ENCODE measurements around the gene GAA. TPM values are rescaled to one million over a fixed set of nuclear protein-coding genes. Genes with fewer than 3 reads are reported as not detected.

The GAA gene
- total and polyA plus RNA-seq, 12 donors, result 5.6 to 170 (median 90.5) TPM

- WGBS, 4 donors, result 33 to 40% (median 36%) methylated on average over 17 to 23 of the region's 23 CpGs
- Histone ChIP-seq H3K36me3 (replicated peaks in 1 of 2) (no peaks in the 10 kb centered on the region), H3K4me1 (replicated peaks in 1 of 2) (peaks cover 30 to 47% of the 10 kb centered on the region in 2 donors), H3K27me3 (no peaks in the 10 kb centered on the region), H3K27ac (peak overlapping the region; percentile 43 to 95 (median 81)), H3K9me3 (replicated peaks in 1 of 3) (no peaks in the 10 kb centered on the region), H3K4me3 (peak overlapping the region in 1 of 4 donors; percentile 28)
- DNase-seq, result peak; percentile 52 to 86 (median 81)
- TF ChIP-seq POLR2A (IDR thresholded peaks at IDR 0.05), result no peak
- TF ChIP-seq, protein P1, sequence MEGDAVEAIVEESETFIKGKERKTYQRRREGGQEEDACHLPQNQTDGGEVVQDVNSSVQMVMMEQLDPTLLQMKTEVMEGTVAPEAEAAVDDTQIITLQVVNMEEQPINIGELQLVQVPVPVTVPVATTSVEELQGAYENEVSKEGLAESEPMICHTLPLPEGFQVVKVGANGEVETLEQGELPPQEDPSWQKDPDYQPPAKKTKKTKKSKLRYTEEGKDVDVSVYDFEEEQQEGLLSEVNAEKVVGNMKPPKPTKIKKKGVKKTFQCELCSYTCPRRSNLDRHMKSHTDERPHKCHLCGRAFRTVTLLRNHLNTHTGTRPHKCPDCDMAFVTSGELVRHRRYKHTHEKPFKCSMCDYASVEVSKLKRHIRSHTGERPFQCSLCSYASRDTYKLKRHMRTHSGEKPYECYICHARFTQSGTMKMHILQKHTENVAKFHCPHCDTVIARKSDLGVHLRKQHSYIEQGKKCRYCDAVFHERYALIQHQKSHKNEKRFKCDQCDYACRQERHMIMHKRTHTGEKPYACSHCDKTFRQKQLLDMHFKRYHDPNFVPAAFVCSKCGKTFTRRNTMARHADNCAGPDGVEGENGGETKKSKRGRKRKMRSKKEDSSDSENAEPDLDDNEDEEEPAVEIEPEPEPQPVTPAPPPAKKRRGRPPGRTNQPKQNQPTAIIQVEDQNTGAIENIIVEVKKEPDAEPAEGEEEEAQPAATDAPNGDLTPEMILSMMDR (IDR thresholded peaks at IDR 0.05), result no peak
- intact Hi-C loops (cut with DNase I), result no loop called here
These were observed 32.8 kb upstream of the GAA start for GRCh38 chr17:80068301-80069222.

GRCh38 chr17:80070375-80071115 lies 30.8 kb upstream of the GAA start:
- no peaks in the 10 kb centered on the region for H3K9me3 ChIP-seq (replicated peaks in 1 of 3)
- H3K36me3 ChIP-seq (replicated peaks in 1 of 2), result no peaks in the 10 kb centered on the region
- WGBS, 4 donors, result 62 to 80% (median 68%) methylated on average over 8 to 15 of the region's 15 CpGs
- H3K4me3 ChIP-seq, result peak overlapping the region in 2 of 4 donors; percentile 26 to 37
- H3K27ac ChIP-seq, result peak overlapping the region; percentile 75 to 95 (median 87)
- DNase-seq, result peak in 4 of 7 donors; percentile 27 to 45 (median 38)
- intact Hi-C loops (cut with DNase I), result no loop called here
- TF ChIP-seq, protein P1 (IDR thresholded peaks at IDR 0.05), result no peak
- no peak for TF ChIP-seq POLR2A (IDR thresholded peaks at IDR 0.05)
- peaks cover 30 to 40% of the 10 kb centered on the region in 2 donors for H3K4me1 ChIP-seq (replicated peaks in 1 of 2)
- H3K27me3 ChIP-seq, result no peaks in the 10 kb centered on the region

GRCh38 chr17:80071116-80071841 lies 30.1 kb upstream of the GAA start:
- Histone ChIP-seq H3K4me1 (replicated peaks in 1 of 2) (peaks cover 30 to 40% of the 10 kb centered on the region in 2 donors), H3K27me3 (no peaks in the 10 kb centered on the region), H3K36me3 (replicated peaks in 1 of 2) (no peaks in the 10 kb centered on the region), H3K9me3 (replicated peaks in 1 of 3) (no peaks in the 10 kb centered on the region), H3K27ac (peak overlapping the region; percentile 75 to 95 (median 87)), H3K4me3 (peak overlapping the region in 2 of 4 donors; percentile 26 to 37)
- intact Hi-C loops (cut with DNase I), result no loop called here
- DNase-seq, result peak; percentile 78 to 95 (median 90)
- whole genome bisulfite sequencing, 4 donors, result 9 to 16% (median 15%) methylated on average over 12 to 20 of the region's 20 CpGs
- TF ChIP-seq, protein P1 (IDR thresholded peaks at IDR 0.05), result no peak
- peak in 1 of 2 donors; percentile 28 for TF ChIP-seq POLR2A (IDR thresholded peaks at IDR 0.05)
